PFSK-1 (cell line): ENCODE measurements around the gene BRMS1.

Source experiments
- POLR2AphosphoS5 ChIP-seq: IDR thresholded peaks from 2 replicates; pipeline ENCODE4 v1.6.1; 2012; ENCODE audit warnings: low read depth, mild to moderate bottlenecking, control low read depth, low read length, moderate library complexity
- SIN3A ChIP-seq: IDR thresholded peaks from 2 replicates; pipeline ENCODE4 v1.6.1; 2012; ENCODE audit warnings: mild to moderate bottlenecking, low read length, moderate library complexity, borderline replicate concordance; ENCODE audit not compliant: insufficient read depth
- TF ChIP-seq, protein P1 (sequence below), 2 experiments: IDR thresholded peaks; 2 replicates each; pipeline versions ENCODE4 v1.6.1 to v1.8.0; 2011 to 2012; ENCODE audit warnings: low read depth in 2 of 2, low read length in 2 of 2, control low read depth in 1 of 2, inconsistent platforms in 1 of 2, mild to moderate bottlenecking in 1 of 2, moderate library complexity in 1 of 2; ENCODE audit not compliant: insufficient read depth in 1 of 2

DNA sequence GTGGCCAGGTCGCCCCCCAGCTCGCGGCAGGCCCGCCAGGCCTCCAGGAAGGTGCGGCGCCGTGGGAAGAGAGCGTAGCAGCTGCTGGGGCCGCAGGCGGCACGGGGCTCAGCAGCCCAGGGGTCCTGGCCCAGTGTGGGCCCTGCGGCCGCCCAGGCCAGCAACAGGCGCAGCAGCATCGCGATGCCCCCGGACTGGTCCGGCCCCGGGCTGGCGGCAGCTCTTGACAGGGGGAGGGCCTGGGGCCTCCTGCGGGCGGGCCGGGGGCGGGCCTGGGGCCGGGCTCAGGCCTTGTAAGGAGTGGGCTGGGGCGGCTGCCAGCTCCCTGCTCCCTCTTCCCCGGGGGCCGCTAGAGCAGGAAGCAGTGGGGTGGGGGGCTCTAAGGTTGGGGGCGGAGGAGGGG, 28.1 kb downstream of the BRMS1 start, which contains the start of gene CD248:
- TF ChIP-seq POLR2AphosphoS5, result peak; percentile 67
- no peak for TF ChIP-seq SIN3A
- TF ChIP-seq, protein P1, sequence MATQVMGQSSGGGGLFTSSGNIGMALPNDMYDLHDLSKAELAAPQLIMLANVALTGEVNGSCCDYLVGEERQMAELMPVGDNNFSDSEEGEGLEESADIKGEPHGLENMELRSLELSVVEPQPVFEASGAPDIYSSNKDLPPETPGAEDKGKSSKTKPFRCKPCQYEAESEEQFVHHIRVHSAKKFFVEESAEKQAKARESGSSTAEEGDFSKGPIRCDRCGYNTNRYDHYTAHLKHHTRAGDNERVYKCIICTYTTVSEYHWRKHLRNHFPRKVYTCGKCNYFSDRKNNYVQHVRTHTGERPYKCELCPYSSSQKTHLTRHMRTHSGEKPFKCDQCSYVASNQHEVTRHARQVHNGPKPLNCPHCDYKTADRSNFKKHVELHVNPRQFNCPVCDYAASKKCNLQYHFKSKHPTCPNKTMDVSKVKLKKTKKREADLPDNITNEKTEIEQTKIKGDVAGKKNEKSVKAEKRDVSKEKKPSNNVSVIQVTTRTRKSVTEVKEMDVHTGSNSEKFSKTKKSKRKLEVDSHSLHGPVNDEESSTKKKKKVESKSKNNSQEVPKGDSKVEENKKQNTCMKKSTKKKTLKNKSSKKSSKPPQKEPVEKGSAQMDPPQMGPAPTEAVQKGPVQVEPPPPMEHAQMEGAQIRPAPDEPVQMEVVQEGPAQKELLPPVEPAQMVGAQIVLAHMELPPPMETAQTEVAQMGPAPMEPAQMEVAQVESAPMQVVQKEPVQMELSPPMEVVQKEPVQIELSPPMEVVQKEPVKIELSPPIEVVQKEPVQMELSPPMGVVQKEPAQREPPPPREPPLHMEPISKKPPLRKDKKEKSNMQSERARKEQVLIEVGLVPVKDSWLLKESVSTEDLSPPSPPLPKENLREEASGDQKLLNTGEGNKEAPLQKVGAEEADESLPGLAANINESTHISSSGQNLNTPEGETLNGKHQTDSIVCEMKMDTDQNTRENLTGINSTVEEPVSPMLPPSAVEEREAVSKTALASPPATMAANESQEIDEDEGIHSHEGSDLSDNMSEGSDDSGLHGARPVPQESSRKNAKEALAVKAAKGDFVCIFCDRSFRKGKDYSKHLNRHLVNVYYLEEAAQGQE (IDR thresholded peaks at IDR 0.05; ENCODE audit: insufficient read depth in 1 of 2, low read depth in 2 of 2, low read length in 2 of 2), result no peak
